Ovary (tissue), 9 donors: ENCODE results near the gene CABP2. TPM values are rescaled to one million over a fixed set of nuclear protein-coding genes. Genes with fewer than 3 reads are reported as not detected.

Source experiments
- DNase-seq, 5 donors: peaks; one replicate each; pipeline ENCODE4 v3.0.0-alpha.2; 2019 to 2020
- H3K27ac ChIP-seq, 2 donors: fragments of 200-600 bp; one replicate each; pipeline versions ENCODE4 v1.5.1 to v1.8.0; 2019 to 2022
- H3K27me3 ChIP-seq: fragments of 200-600 bp; one replicate; pipeline ENCODE4 v1.8.0; 2022
- H3K36me3 ChIP-seq: fragments of 200-600 bp; sonication (generic); one replicate; pipeline ENCODE4 v1.5.1; 2019
- H3K4me1 ChIP-seq: one replicate; pipeline ENCODE4 v1.8.1; 2013; ENCODE audit warnings: mild to moderate bottlenecking, moderate library complexity; ENCODE audit not compliant: insufficient read depth
- H3K4me3 ChIP-seq: fragments of 200-600 bp; sonication (generic); one replicate; pipeline ENCODE4 v1.5.1; 2017
- H3K9me3 ChIP-seq, 2 donors: fragments of 200-600 bp in 1 of 2; sonication (generic) in 1 of 2; one replicate each; pipeline versions ENCODE4 v1.5.1 to v1.8.1; 2013 to 2019; ENCODE audit warnings: mild to moderate bottlenecking in 1 of 2, moderate library complexity in 1 of 2
- CTCF ChIP-seq, 3 donors: fragments of 450-650 bp in 2 of 3; fragments of 200-600 bp in 1 of 3; IDR thresholded peaks; one replicate each; pipeline versions ENCODE4 v1.5.1 to v1.8.0; 2016 to 2022; ENCODE audit warnings: antibody characterized with exemption in 3 of 3, mild to moderate bottlenecking in 1 of 3
- EP300 ChIP-seq: sonication (generic); formaldehyde crosslinking; IDR thresholded peaks from one replicate; pipeline ENCODE4 v1.6.1; 2017; ENCODE audit warnings: antibody characterized with exemption
- POLR2A ChIP-seq: fragments of 450-650 bp; IDR thresholded peaks from one replicate; pipeline ENCODE4 v1.6.1; 2017; ENCODE audit warnings: antibody characterized with exemption, mild to moderate bottlenecking, moderate library complexity
- WGBS, 3 donors: extraction: QIAGEN DNeasy Blood & Tissue Kit in 1 of 3; methylation state at CpG; one replicate each; pipeline versions ENCODE4 v1.1.5 to v1.1.7; 2013 to 2017; 5-methylcytosine and 5-hydroxymethylcytosine counted together
- intact Hi-C, 4 donors: fragments of 100-400 bp; cut with DNase I; formaldehyde crosslinking; loops; one replicate each; pipeline versions ENCODE4 v1.11.0 to v1.15.1; 2022 to 2023
- polyA plus RNA-seq, 2 donors: library from polyadenylated mRNA; stranded (reverse); fragments of 200-250 nt in 1 of 2; fragments of 350-450 nt in 1 of 2; fragmentation: Illumina TruSeq in 1 of 2; extraction: RNeasy Lipid Tissue Mini Kit (QIAGEN cat#74804) in 1 of 2; gene quantifications; one replicate each; pipeline ENCODE4 v1.2.3, GENCODE V29; 2013 to 2014
- total RNA-seq, 7 donors: library from RNA; depleted of rRNA in 2 of 7; stranded (reverse); fragments of >200 nt in 2 of 7; fragmentation: NEBNext Ultra II Directional in 3 of 7; extraction: Animal tissue kit (Norgen Biotek cat#: 25700) in 3 of 7; gene quantifications; one replicate each; pipeline versions ENCODE4 v1.1.0 to v1.2.4, GENCODE V29; 2016 to 2023
- donor health status: DM: no; HTN: no; CAD: no; lungs with moderate emphysema.
- donor health status: DM: no; HTN: no; CAD: no.
- donor health status: Bipolar disorder and iron deficiency.
- donor health status: DM: yes; HTN: yes; CAD: no.
- donor health status: DM: no; HTN: no; CAD: no.
- donor health status: DM: yes; HTN: yes; CAD: no.

Gene CABP2
- total and polyA plus RNA-seq, 9 donors, result not detected

GRCh38 chr11:67534070-67534679 lies 10.9 kb upstream of the CABP2 start:
- H3K4me3 ChIP-seq, result no peak overlapping the region
- 49 to 57% (median 50%) methylated on average over 4 of the region's 4 CpGs for WGBS, 3 donors
- H3K36me3 ChIP-seq, result no peaks in the 10 kb centered on the region
- no peaks in the 10 kb centered on the region for H3K9me3 ChIP-seq
- no peak overlapping the region for H3K27ac ChIP-seq
- no peak for TF ChIP-seq POLR2A
- TF ChIP-seq CTCF (IDR thresholded peaks at IDR 0.05), result no peak
- no peak for TF ChIP-seq EP300
- H3K4me1 ChIP-seq, result peaks cover 6% of the 10 kb centered on the region
- DNase-seq, result no peak
- intact Hi-C loops, result no loop called here
- H3K27me3 ChIP-seq, result no peaks in the 10 kb centered on the region

DNA sequence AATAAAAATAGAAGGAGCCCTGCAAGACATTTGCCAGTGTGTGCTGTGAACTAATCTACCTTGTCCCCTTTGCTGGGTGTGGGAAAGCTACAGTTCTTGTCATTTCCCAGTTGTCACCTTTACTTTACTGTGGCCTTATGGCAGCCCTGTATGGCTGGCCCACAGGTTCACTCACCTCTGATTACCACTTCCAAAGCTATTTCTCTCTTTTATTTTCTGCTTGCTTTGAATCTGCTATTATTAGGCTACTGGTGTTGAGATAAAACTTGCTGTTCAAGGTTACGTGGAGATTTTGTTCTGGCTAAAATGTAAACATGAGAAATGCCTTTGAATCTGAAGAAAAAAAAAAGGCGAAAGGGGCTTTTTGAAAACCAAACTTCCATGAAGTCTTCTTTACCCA lies 9.6 kb upstream of the CABP2 start:
- 5 to 23% (median 8%) methylated on average over 2 of the region's 2 CpGs for WGBS, 3 donors
- DNase-seq, result no peak
- Histone ChIP-seq H3K27me3 (no peaks in the 10 kb centered on the region), H3K9me3 (no peaks in the 10 kb centered on the region), H3K36me3 (no peaks in the 10 kb centered on the region), H3K27ac (peak overlapping the region in 1 of 2 donors; percentile 4), H3K4me1 (peaks cover 6% of the 10 kb centered on the region), H3K4me3 (no peak overlapping the region)
- TF ChIP-seq CTCF (IDR thresholded peaks at IDR 0.05), result no peak
- no peak for TF ChIP-seq EP300
- TF ChIP-seq POLR2A, result no peak
- intact Hi-C loops, result no loop called here

DNA sequence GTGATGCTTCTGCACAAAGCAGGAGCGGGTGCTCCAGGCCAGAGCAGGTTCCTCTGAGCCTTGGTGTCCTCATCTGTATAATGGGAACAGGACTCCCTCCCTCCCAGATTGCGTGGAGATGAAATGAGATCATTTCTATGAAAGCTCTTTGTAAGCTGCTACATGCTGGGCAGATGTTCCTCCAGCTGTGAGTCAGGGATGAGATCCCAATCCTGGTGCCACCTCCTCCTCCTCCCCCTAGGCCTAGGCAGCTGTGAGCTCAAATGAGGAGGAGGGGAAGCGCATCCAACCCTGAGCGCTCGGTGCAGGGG lies 7.0 kb upstream of the CABP2 start:
- intact Hi-C loops, result no loop called here
- no peak for TF ChIP-seq EP300
- TF ChIP-seq POLR2A, result no peak
- TF ChIP-seq CTCF (IDR thresholded peaks at IDR 0.05), result no peak
- Histone ChIP-seq H3K36me3 (no peaks in the 10 kb centered on the region), H3K4me3 (no peak overlapping the region), H3K27me3 (no peaks in the 10 kb centered on the region), H3K9me3 (no peaks in the 10 kb centered on the region), H3K4me1 (peaks cover 6% of the 10 kb centered on the region), H3K27ac (no peak overlapping the region)
- no peak for DNase-seq
- 67 to 80% (median 70%) methylated on average over 5 of the region's 5 CpGs for WGBS, 3 donors

GRCh38 chr11:67528376-67528775 lies 5.1 kb upstream of the CABP2 start:
- H3K4me3 ChIP-seq, result no peak overlapping the region
- no peak overlapping the region for H3K27ac ChIP-seq
- no peaks in the 10 kb centered on the region for H3K36me3 ChIP-seq
- H3K4me1 ChIP-seq, result peaks cover 4% of the 10 kb centered on the region
- no peaks in the 10 kb centered on the region for H3K27me3 ChIP-seq
- no peak for TF ChIP-seq CTCF (IDR thresholded peaks at IDR 0.05)
- TF ChIP-seq POLR2A, result no peak
- TF ChIP-seq EP300, result no peak
- WGBS, 3 donors, result 88 to 91% (median 89%) methylated on average over 4 of the region's 4 CpGs
- no peak for DNase-seq
- intact Hi-C loops, result no loop called here
- H3K9me3 ChIP-seq, result no peaks in the 10 kb centered on the region
